ENCODE results near the gene CDK8.

GRCh38 chr13:26343816-26344215, 89.9 kb downstream of the CDK8 start:
- TF ChIP-seq CTCF (IDR thresholded peaks at IDR 0.05) (no peak), POLR2A (IDR thresholded peaks at IDR 0.05) (no peak), EP300 (IDR thresholded peaks at IDR 0.05) (no peak)

All from tibial nerve (tissue), 4 donors.